ENCODE data around the gene ZNF469.

DNA sequence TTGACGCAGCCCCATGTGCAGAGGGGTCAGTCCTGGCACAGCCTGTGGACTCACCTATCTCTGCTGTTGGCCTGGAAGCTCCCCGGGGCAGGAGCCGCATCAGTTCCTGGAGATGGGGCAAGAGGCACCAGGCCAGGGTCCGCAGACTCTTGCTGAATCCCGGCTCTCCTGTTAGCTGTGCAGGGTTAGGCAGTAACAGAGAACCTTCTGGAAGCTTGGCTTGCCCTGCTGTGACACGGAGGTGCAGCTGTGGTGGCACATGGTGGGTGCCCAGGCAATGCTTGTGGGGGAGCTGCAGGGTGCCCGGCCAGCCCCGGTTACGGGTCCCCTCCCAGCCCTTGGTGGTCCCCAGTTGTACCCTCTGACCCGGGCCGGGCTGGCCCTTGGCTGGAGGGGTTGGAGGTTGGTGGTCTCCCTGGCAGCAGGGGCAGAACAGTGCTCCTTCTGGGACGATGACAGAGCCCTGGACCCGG is 26.0 kb upstream of the ZNF469 start:
- TF ChIP-seq, protein P1, sequence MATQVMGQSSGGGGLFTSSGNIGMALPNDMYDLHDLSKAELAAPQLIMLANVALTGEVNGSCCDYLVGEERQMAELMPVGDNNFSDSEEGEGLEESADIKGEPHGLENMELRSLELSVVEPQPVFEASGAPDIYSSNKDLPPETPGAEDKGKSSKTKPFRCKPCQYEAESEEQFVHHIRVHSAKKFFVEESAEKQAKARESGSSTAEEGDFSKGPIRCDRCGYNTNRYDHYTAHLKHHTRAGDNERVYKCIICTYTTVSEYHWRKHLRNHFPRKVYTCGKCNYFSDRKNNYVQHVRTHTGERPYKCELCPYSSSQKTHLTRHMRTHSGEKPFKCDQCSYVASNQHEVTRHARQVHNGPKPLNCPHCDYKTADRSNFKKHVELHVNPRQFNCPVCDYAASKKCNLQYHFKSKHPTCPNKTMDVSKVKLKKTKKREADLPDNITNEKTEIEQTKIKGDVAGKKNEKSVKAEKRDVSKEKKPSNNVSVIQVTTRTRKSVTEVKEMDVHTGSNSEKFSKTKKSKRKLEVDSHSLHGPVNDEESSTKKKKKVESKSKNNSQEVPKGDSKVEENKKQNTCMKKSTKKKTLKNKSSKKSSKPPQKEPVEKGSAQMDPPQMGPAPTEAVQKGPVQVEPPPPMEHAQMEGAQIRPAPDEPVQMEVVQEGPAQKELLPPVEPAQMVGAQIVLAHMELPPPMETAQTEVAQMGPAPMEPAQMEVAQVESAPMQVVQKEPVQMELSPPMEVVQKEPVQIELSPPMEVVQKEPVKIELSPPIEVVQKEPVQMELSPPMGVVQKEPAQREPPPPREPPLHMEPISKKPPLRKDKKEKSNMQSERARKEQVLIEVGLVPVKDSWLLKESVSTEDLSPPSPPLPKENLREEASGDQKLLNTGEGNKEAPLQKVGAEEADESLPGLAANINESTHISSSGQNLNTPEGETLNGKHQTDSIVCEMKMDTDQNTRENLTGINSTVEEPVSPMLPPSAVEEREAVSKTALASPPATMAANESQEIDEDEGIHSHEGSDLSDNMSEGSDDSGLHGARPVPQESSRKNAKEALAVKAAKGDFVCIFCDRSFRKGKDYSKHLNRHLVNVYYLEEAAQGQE (IDR thresholded peaks at IDR 0.05): no peak
- TF ChIP-seq, protein P2, sequence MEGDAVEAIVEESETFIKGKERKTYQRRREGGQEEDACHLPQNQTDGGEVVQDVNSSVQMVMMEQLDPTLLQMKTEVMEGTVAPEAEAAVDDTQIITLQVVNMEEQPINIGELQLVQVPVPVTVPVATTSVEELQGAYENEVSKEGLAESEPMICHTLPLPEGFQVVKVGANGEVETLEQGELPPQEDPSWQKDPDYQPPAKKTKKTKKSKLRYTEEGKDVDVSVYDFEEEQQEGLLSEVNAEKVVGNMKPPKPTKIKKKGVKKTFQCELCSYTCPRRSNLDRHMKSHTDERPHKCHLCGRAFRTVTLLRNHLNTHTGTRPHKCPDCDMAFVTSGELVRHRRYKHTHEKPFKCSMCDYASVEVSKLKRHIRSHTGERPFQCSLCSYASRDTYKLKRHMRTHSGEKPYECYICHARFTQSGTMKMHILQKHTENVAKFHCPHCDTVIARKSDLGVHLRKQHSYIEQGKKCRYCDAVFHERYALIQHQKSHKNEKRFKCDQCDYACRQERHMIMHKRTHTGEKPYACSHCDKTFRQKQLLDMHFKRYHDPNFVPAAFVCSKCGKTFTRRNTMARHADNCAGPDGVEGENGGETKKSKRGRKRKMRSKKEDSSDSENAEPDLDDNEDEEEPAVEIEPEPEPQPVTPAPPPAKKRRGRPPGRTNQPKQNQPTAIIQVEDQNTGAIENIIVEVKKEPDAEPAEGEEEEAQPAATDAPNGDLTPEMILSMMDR (IDR thresholded peaks at IDR 0.05; ENCODE audit: low read depth, low read length, missing input control): no peak
